ENCODE data around the gene BABAM2. TPM values are rescaled to one million over a fixed set of nuclear protein-coding genes. Genes with fewer than 3 reads are reported as not detected.

The BABAM2 gene
- total and polyA plus RNA-seq, 2 experiments from 2014 or later: 17.8 to 21.5 TPM

- no peak for ATAC-seq
- no peaks in the 10 kb centered on the region for H3K4me1 Mint-ChIP-seq
- H3K9me2 ChIP-seq (ENCODE audit: insufficient read depth): no peaks in the 10 kb centered on the region
- no peaks in the 10 kb centered on the region for H3K4me1 ChIP-seq (ENCODE audit: insufficient read depth)
- H3F3A ChIP-seq (replicated peaks; ENCODE audit: low read depth): no peaks in the 10 kb centered on the region
- H3K4me2 ChIP-seq: no peak overlapping the region
- H3K4me3 Mint-ChIP-seq: no peak overlapping the region
- H3K9me3 Mint-ChIP-seq: no peaks in the 10 kb centered on the region
- TF ChIP-seq NANOG (IDR thresholded peaks at IDR 0.05; ENCODE audit: borderline replicate concordance) (no peak), EZH2 (IDR thresholded peaks at IDR 0.05; ENCODE audit: low read depth, unreplicated experiment) (no peak), JUNB (IDR thresholded peaks at IDR 0.05; ENCODE audit: unreplicated experiment) (no peak), CTCF (conservative IDR thresholded peaks at IDR 0.05; ENCODE audit: low read depth in 2 of 2) (no peak), ETS1 (IDR thresholded peaks at IDR 0.05) (no peak), POLR2AphosphoS5 (IDR thresholded peaks at IDR 0.05; ENCODE audit: low read depth) (no peak), ZNF331 (CRISPR knock-in tag; IDR thresholded peaks at IDR 0.05; ENCODE audit: low read depth) (no peak), ZNF114 (CRISPR knock-in tag; IDR thresholded peaks at IDR 0.05) (no peak), ZNF462 (CRISPR knock-in tag; IDR thresholded peaks at IDR 0.05) (no peak), STAT1 (IDR thresholded peaks at IDR 0.05; ENCODE audit: unreplicated experiment) (no peak), CREB1 (CRISPR knock-in tag; IDR thresholded peaks at IDR 0.05; ENCODE audit: low read depth) (no peak), REST (IDR thresholded peaks at IDR 0.05; ENCODE audit: unreplicated experiment) (no peak), EZH2phosphoT487 (IDR thresholded peaks at IDR 0.05; ENCODE audit: unreplicated experiment) (no peak)
- no peaks in the 10 kb centered on the region for H4K20me1 ChIP-seq (replicated peaks; ENCODE audit: insufficient read depth)
- no peak overlapping the region for H3K4me3 ChIP-seq
- H3K27ac Mint-ChIP-seq: no peak overlapping the region
- H3K79me2 ChIP-seq (replicated peaks; ENCODE audit: insufficient read depth): no peaks in the 10 kb centered on the region
- H3K27ac ChIP-seq (ENCODE audit: low read depth): no peak overlapping the region
- no peak for DNase-seq (ENCODE audit: low spot score)
- H3K27me3 ChIP-seq (ENCODE audit: insufficient read depth): no peaks in the 10 kb centered on the region
- no peaks in the 10 kb centered on the region for H3K36me3 Mint-ChIP-seq (ENCODE audit: low read depth)
- H3K27me3 Mint-ChIP-seq (ENCODE audit: insufficient read depth, low read depth, poor library complexity): no peaks in the 10 kb centered on the region
- no peaks in the 10 kb centered on the region for H3K36me3 ChIP-seq (ENCODE audit: insufficient read depth)
- H2AFZ ChIP-seq: no peak overlapping the region
Observed at GRCh38 chr2:28102455-28102874, 211.9 kb downstream of the BABAM2 start.
